ENCODE measurements around the gene ESRP2. TPM values are rescaled to one million over a fixed set of nuclear protein-coding genes. Genes with fewer than 3 reads are reported as not detected.

ESRP2 gene
- total RNA-seq, 4 donors from 2014 or later, result 0.17 to 2.1 (median 0.52) TPM

GRCh38 chr16:68229431-68230175 is 6.3 kb downstream of the ESRP2 start:
- H3K4me3 ChIP-seq, result no peak overlapping the region
- intact Hi-C loops (cut with DNase I), result loop anchor here (5.0 kb wide), 2 partner anchors 132 to 237 kb away; no protein-coding TSS in a partner anchor
- peaks cover 8 to 26% (median 13%) of the 10 kb centered on the region in 4 donors for H3K4me1 ChIP-seq
- H3K9me3 ChIP-seq, result no peaks in the 10 kb centered on the region
- H3K27ac ChIP-seq (replicated peaks in 1 of 4), result no peak overlapping the region
- no peak for DNase-seq (ENCODE audit: extremely low spot score)
- 77% methylated on average over 4 of the region's 4 CpGs for WGBS
- peaks cover 0 to 35% (median 15%) of the 10 kb centered on the region in 4 donors for H3K36me3 ChIP-seq
- H3K27me3 ChIP-seq, result no peaks in the 10 kb centered on the region
- peak in 1 of 2 donors; percentile 12 for TF ChIP-seq POLR2AphosphoS5 (IDR thresholded peaks at IDR 0.05)
- TF ChIP-seq CTCF (IDR thresholded peaks at IDR 0.05), result peak; percentile 89 to 91 (median 89)
- no peak for TF ChIP-seq POLR2A (IDR thresholded peaks at IDR 0.05; ENCODE audit: low read depth)

- H3K4me1 ChIP-seq, result peaks cover 8 to 17% (median 13%) of the 10 kb centered on the region in 4 donors
- TF ChIP-seq EP300 (IDR thresholded peaks at IDR 0.05), result no peak
- H3K27me3 ChIP-seq, result no peaks in the 10 kb centered on the region
- H3K27ac ChIP-seq (replicated peaks in 1 of 4), result peak overlapping the region in 1 of 4 donors; percentile 11
- WGBS, result 91% methylated on average over 3 of the region's 3 CpGs
- DNase-seq (ENCODE audit: extremely low spot score), result no peak
- peaks cover 0 to 35% (median 15%) of the 10 kb centered on the region in 4 donors for H3K36me3 ChIP-seq
- no peak overlapping the region for H3K4me3 ChIP-seq
- intact Hi-C loops (cut with DNase I), result loop anchor here (5.0 kb wide), 2 partner anchors 131 to 236 kb away; no protein-coding TSS in a partner anchor
- no peaks in the 10 kb centered on the region for H3K9me3 ChIP-seq
Observed at GRCh38 chr16:68228652-68229051, 7.3 kb downstream of the ESRP2 start.

GRCh38 chr16:68227850-68228553 is 7.9 kb downstream of the ESRP2 start:
- intact Hi-C loops (cut with DNase I), result loop anchor here (5.0 kb wide), 2 partner anchors 131 to 236 kb away; no protein-coding TSS in a partner anchor
- 76% methylated on average over 2 of the region's 2 CpGs for WGBS
- Histone ChIP-seq H3K9me3 (no peaks in the 10 kb centered on the region), H3K27ac (replicated peaks in 1 of 4) (no peak overlapping the region), H3K27me3 (no peaks in the 10 kb centered on the region), H3K4me1 (peaks cover 14 to 20% (median 15%) of the 10 kb centered on the region in 4 donors), H3K4me3 (no peak overlapping the region), H3K36me3 (peaks cover 0 to 35% (median 15%) of the 10 kb centered on the region in 4 donors)
- no peak for TF ChIP-seq POLR2AphosphoS5 (IDR thresholded peaks at IDR 0.05)
- no peak for TF ChIP-seq POLR2A (IDR thresholded peaks at IDR 0.05; ENCODE audit: low read depth)
- TF ChIP-seq CTCF (IDR thresholded peaks at IDR 0.05), result no peak
- TF ChIP-seq EP300 (IDR thresholded peaks at IDR 0.05), result no peak
- DNase-seq (ENCODE audit: extremely low spot score), result no peak

GRCh38 chr16:68227183-68227793 is 8.6 kb downstream of the ESRP2 start:
- no peak for DNase-seq (ENCODE audit: extremely low spot score)
- Histone ChIP-seq H3K4me3 (no peak overlapping the region), H3K27ac (replicated peaks in 1 of 4) (no peak overlapping the region), H3K9me3 (no peaks in the 10 kb centered on the region), H3K27me3 (no peaks in the 10 kb centered on the region), H3K4me1 (peaks cover 17 to 28% (median 20%) of the 10 kb centered on the region in 4 donors), H3K36me3 (peaks cover 0 to 35% (median 15%) of the 10 kb centered on the region in 4 donors)
- 77% methylated on average over 3 of the region's 3 CpGs for WGBS
- intact Hi-C loops (cut with DNase I), result loop anchor here (5.0 kb wide), 2 partner anchors 130 to 235 kb away; no protein-coding TSS in a partner anchor
- TF ChIP-seq POLR2A (IDR thresholded peaks at IDR 0.05; ENCODE audit: low read depth) (no peak), CTCF (IDR thresholded peaks at IDR 0.05) (no peak), EP300 (IDR thresholded peaks at IDR 0.05) (no peak), POLR2AphosphoS5 (IDR thresholded peaks at IDR 0.05) (no peak)
